ENCODE data around the gene EDA2R.

DNA sequence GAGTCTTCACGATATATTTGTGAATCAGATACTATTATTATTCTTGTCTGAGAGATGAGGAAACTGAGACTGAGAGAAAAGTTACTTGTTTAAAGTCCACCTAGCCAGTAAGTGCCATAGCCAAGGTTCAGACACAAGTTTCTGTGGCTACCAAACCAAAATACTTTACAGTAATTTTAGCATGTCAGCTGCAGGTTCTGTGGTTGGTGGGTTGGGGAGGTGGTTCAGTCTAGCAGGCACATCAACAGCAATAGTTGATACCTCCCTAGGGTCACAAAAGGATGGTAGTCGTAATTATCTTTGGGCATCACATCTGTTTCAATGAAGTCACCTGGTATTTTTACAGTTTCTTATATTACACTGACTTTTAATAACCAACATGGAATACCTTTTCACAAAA is 35.6 kb upstream of the EDA2R start:
- TF ChIP-seq, protein P1, sequence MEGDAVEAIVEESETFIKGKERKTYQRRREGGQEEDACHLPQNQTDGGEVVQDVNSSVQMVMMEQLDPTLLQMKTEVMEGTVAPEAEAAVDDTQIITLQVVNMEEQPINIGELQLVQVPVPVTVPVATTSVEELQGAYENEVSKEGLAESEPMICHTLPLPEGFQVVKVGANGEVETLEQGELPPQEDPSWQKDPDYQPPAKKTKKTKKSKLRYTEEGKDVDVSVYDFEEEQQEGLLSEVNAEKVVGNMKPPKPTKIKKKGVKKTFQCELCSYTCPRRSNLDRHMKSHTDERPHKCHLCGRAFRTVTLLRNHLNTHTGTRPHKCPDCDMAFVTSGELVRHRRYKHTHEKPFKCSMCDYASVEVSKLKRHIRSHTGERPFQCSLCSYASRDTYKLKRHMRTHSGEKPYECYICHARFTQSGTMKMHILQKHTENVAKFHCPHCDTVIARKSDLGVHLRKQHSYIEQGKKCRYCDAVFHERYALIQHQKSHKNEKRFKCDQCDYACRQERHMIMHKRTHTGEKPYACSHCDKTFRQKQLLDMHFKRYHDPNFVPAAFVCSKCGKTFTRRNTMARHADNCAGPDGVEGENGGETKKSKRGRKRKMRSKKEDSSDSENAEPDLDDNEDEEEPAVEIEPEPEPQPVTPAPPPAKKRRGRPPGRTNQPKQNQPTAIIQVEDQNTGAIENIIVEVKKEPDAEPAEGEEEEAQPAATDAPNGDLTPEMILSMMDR (IDR thresholded peaks at IDR 0.05) = no peak
- no peak for TF ChIP-seq POLR2A (IDR thresholded peaks at IDR 0.05)

Data from uterus (tissue), 2 donors.